NCI-H146 (cell line): Measurements from ENCODE around the gene CDH22.

Experiments used
- DNase-seq: peaks from one replicate; lab custom pipeline; 2025; lab: John Stamatoyannopoulos, UW

CDH22 gene

GRCh38 chr20:46195264-46196036, 112.8 kb downstream of the CDH22 start:
- DNase-seq = no peak

DNA sequence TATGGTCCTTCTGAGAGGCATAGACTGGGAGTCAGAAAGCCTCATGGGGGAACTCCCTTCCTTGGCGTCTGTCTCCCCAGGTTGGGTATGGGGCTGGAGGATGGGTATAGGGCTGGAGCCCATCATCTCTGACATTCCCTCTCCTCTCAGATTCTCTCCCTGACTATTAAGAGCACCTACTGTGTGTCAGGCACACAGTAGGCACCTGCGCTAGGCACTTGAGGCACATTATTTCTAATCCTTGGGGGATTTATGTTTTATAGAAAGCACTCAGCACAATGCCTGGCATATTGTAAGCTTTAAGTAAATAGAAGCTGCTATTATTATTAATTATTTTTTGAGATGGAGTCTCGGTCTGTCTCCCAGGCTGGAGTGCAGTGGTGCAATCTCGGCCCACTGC, 113.9 kb downstream of the CDH22 start:
- no peak for DNase-seq

DNA sequence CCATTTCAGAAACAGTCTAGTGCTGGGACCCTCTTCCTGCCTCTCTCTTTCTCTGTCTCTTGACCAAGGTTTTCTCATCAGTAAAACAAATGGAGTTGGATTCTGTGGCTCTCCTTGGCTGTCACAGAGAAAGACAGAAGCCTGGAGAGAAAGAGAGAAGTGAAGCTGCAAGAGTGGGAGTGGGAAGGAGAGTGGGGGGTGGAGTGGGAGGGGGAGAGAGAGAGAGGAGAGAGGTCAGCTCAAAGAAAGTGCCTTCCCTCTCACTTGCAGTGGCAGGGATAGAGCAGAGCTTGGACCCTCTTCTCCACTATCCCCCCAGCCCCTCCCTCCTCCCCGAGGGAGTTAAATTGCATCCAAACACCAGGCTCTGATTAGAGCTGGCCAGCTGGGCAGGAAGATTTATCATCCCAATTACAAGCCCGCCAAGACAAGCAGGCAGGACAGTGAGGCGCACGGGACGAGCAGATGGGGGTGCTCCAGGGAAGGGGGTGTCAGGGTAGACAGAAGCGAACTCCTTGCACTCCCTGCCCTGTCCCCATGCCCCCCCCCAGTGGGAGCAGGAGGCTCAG, 115.8 kb downstream of the CDH22 start:
- peak; percentile 26 for DNase-seq

GRCh38 chr20:46191611-46192010, 116.7 kb downstream of the CDH22 start:
- no peak for DNase-seq

DNA sequence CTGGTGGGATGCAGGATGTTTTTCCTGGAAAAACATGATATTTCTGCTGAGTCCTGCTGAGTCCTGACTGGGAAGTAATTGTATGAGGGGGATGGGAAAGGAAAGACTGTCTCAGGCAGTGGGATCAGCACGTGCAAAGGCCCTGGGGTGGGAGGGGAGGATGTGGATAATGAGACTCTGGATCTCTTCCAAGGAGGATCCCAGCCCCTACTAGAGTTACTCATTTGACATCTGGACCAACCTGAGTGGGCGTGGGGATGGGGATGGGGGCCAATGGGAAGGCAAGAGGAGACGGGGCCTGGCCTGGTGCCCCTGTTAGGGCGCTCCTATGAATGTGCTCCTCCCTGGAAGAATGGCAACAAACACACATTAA, 117.1 kb downstream of the CDH22 start:
- no peak for DNase-seq

DNA sequence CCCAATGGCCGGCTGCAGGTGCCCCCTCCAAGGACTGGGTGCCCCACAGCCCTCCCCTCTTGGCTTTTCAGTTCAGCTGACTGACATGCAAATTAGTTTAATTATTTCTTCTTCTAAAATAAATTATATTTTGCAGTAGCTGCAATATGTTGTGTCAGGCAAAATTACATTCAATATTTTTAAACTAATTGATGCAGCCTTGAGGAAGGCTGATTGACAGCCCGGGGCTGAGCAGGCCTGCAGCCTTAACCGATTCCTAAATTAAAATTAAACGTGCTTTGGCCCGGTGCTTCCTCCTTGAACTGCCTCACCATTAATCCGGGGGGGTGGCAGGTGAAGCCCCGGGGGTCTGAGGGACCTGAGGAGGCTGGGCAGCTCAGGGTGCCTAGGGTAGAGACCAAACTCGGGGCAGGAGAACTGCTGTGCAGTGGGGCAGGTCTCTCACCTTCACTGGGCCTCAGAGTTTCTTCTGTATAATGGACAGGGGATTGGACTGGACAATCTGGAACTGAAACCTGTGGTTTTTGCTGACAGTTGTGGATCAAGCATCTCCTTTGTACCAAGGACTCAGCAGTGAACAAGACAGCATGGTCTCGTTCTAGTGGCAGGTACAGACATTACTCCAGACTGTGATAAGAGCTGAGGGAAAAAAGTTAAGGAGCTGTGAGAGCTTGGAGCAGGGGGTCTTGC, 117.7 kb downstream of the CDH22 start:
- DNase-seq = no peak

DNA sequence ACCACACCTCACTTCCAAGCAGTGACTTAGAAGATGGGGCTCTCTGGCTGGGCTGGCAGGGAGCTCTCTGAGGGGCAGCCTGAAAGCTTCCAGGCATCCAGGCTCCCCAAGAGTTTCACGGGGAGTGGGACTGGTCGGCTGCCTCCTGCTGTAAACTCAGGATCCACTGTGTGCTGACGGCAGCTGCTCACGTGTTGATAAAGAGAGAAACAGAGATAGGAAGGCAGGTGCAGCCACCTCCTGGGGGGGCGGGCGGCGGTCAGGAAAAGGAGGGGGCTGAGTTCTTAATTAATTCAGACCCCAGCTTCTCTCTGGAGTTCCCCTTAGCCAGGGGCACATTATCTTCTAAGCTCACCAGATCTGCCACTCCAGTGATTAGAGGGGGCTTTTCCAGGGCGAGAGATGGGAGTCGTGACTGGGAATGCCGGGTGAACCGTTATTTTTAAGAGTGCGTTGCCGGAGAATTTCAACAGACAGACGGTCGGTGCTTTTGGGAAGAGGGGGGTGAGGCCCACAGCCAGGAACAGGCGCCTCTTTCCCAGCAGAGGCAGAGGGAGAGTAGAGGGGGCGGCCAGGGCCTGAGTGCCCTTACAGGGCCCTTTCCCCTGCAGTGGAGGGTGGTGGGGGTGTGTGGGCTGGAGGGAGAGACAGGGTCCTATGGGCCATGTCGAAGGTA, 119.3 kb downstream of the CDH22 start:
- peak; percentile 74 for DNase-seq

DNA sequence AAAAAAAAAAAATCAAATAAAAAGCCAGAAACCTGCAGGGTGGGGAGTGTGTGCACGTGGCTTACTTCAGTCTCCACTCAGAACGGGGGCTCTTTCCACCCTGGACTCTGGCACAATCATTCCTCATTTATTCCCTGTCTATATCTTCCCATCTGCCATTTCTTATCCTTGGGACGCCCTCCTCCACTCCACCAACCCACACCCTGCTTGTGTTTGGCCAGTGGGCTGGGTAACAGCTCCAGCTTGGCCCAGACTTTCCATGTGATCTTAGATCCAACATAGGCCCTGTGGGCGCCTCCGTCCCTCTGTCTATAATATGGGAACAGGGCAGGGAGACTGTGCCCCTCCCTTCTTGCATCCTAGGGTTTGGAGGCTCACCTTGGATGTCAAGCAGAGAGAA, 122.1 kb downstream of the CDH22 start:
- DNase-seq = no peak

GRCh38 chr20:46185353-46185752, 122.9 kb downstream of the CDH22 start:
- no peak for DNase-seq

DNA sequence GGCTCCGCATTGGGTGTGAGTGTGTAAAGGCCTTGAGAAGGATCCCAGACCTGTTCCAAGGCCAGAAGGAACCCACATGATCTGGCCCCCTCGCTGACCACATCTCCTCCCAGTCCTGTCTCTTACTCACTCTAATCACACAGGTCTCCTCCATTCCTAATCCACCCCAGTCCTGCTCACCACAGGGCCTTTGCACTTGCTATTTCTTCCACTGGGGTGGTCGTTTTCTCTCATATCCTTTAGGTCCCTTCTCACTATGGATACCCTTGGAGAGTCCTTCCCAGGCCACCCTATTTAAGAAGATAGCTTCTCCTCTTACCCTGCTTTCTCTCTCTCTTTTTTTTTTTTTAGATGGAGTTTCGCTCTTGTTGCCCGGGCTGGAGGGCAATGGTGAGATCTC, 124.5 kb downstream of the CDH22 start:
- DNase-seq = no peak

- no peak for DNase-seq
Measured at GRCh38 chr20:46182276-46183200, 125.8 kb downstream of the CDH22 start.

DNA sequence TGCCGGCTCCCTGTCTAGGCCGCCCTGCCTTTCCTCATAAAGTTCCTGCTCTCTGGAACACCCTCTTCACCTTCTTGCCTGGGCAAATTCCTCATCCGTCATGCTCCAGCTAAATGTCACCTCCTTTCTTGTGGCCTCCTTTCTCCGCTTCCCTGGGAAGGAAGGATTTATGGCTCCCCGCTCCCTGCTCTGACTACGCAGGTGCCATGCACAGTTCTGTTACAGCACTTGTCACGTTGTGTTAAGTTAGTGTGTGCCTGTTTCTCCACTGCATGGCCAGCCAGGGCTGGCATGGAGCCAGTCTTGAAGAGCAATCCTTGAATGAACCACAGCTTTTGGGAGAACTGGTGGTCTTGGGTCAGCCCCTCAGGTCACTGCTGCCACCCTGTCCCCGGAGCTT, 128.4 kb downstream of the CDH22 start:
- no peak for DNase-seq

DNA sequence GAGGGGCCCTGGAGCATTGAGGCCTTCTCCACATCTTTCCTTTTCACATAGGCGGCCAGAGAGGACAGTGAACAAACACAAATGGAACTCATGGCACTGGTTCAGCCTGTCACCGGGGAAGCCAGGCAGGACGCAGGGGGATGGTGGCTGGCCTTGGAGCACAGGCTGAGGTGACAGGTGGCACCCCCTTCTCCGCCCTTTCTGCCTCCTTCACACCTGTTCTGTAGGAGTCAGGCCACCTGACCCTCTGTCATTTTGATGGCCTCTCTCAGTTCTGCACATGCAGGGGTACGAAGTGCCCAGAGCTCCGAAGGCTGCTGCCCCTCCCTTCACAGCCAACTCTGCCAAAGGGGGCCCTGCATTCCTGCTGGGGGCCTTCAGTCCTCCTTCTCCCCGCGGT, 129.4 kb downstream of the CDH22 start:
- DNase-seq = no peak

GRCh38 chr20:46177768-46178167, 130.5 kb downstream of the CDH22 start:
- DNase-seq = no peak

GRCh38 chr20:46176739-46177378, 131.4 kb downstream of the CDH22 start:
- no peak for DNase-seq

DNA sequence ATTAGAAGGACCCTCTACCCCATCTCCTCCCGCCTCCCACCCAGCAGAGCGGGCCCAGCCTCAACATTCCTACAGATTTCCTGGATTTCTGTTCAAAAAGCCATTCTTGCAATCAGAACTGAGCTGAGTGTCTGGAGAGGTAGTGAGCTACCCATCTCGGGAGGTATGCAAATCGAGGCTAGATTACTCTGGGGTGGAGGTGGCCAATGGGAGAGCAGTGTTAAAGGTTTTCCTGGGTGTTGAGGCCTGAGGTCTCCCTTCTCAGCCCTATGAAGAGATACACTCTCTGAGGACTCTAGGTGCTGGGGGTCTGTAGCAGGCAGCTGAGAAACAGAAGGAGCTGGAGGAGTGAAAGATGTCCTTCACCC, 133.2 kb downstream of the CDH22 start:
- DNase-seq = no peak

- DNase-seq = peak; percentile 81
Measured at GRCh38 chr20:46174469-46175126, 133.7 kb downstream of the CDH22 start.

DNA sequence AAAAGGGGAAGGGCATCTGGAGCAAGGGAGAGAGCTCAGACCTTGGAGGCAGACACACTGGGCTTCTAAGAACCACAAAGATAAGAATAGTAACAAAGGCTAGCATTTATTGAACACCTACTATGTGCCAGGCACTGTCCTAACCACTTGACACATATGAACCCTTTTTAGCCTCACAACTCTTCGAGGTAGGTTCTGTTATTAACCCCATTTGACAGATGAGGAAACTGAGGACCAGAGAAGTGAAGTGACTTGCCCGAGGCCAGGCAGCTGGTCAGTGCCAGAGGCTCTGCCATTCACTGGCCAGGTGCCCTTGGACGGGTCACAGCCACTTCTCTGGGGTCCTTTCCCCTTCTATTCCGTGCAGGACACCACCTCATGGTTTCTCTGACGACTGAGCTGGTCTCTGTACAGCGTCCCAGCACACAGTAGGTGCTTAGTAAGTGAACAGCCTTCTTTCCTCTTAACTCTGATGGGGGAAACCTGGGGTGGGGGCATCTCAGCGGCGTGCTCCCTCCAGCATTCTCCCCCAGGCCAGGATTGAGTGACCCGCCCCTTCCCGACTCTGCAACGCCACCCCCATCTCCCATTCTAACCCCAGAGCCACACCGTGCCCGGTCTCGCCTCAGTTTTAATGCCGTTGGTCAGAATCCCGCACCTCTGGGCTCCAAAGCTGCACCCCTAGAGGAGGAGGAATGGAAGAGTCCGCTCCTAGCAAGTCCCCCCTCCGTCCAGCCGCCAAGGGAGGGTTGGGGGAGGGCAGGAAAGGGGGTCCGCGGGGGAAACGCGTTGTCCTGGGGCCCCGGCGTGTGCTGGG, 134.4 kb downstream of the CDH22 start:
- no peak for DNase-seq

- no peak for DNase-seq
Measured at GRCh38 chr20:46172961-46173536, 135.2 kb downstream of the CDH22 start.

DNA sequence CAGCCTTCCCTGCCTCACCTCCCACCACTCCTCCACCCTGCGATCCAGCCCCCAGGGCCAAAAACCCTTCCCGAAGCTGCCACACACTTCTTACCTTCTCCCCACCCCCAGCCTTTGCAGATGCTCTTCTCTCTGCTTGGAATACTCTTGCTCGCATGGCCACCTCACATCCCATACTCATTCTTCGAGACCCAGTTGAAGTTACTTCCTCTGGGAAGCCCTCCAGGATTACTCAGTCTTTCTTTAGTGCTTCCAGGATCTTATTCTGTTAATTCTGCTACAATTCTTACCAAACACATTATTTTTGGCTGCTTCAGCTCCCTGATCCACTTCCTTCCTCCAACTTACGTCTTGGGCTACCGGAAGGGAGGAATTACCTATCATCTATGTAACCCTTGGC, 135.8 kb downstream of the CDH22 start:
- DNase-seq = no peak
